Ovary (tissue), 9 donors: Measurements from ENCODE around the gene EPS8L2. TPM values are rescaled to one million over a fixed set of nuclear protein-coding genes. Genes with fewer than 3 reads are reported as not detected.

ENCODE experiments used
- DNase-seq, 5 donors: peaks; one replicate each; pipeline ENCODE4 v3.0.0-alpha.2; 2019 to 2020
- H3K27ac ChIP-seq, 2 donors: fragments of 200-600 bp; one replicate each; pipeline versions ENCODE4 v1.5.1 to v1.8.0; 2019 to 2022
- H3K27me3 ChIP-seq: fragments of 200-600 bp; one replicate; pipeline ENCODE4 v1.8.0; 2022
- H3K36me3 ChIP-seq: fragments of 200-600 bp; sonication (generic); one replicate; pipeline ENCODE4 v1.5.1; 2019
- H3K4me1 ChIP-seq: one replicate; pipeline ENCODE4 v1.8.1; 2013; ENCODE audit warnings: mild to moderate bottlenecking, moderate library complexity; ENCODE audit not compliant: insufficient read depth
- H3K4me3 ChIP-seq: fragments of 200-600 bp; sonication (generic); one replicate; pipeline ENCODE4 v1.5.1; 2017
- H3K9me3 ChIP-seq, 2 donors: fragments of 200-600 bp in 1 of 2; sonication (generic) in 1 of 2; one replicate each; pipeline versions ENCODE4 v1.5.1 to v1.8.1; 2013 to 2019; ENCODE audit warnings: mild to moderate bottlenecking in 1 of 2, moderate library complexity in 1 of 2
- EP300 ChIP-seq: sonication (generic); formaldehyde crosslinking; IDR thresholded peaks from one replicate; pipeline ENCODE4 v1.6.1; 2017; ENCODE audit warnings: antibody characterized with exemption
- POLR2A ChIP-seq: fragments of 450-650 bp; IDR thresholded peaks from one replicate; pipeline ENCODE4 v1.6.1; 2017; ENCODE audit warnings: antibody characterized with exemption, mild to moderate bottlenecking, moderate library complexity
- WGBS, 3 donors: extraction: QIAGEN DNeasy Blood & Tissue Kit in 1 of 3; methylation state at CpG; one replicate each; pipeline versions ENCODE4 v1.1.5 to v1.1.7; 2013 to 2017; 5-methylcytosine and 5-hydroxymethylcytosine counted together
- intact Hi-C, 4 donors: fragments of 100-400 bp; cut with DNase I; formaldehyde crosslinking; loops; one replicate each; pipeline versions ENCODE4 v1.11.0 to v1.15.1; 2022 to 2023
- polyA plus RNA-seq, 2 donors: library from polyadenylated mRNA; stranded (reverse); fragments of 200-250 nt in 1 of 2; fragments of 350-450 nt in 1 of 2; fragmentation: Illumina TruSeq in 1 of 2; extraction: RNeasy Lipid Tissue Mini Kit (QIAGEN cat#74804) in 1 of 2; gene quantifications; one replicate each; pipeline ENCODE4 v1.2.3, GENCODE V29; 2013 to 2014
- total RNA-seq, 7 donors: library from RNA; depleted of rRNA in 2 of 7; stranded (reverse); fragments of >200 nt in 2 of 7; fragmentation: NEBNext Ultra II Directional in 3 of 7; extraction: Animal tissue kit (Norgen Biotek cat#: 25700) in 3 of 7; gene quantifications; one replicate each; pipeline versions ENCODE4 v1.1.0 to v1.2.4, GENCODE V29; 2016 to 2023
- TF ChIP-seq, protein P1 (sequence below), 3 donors: fragments of 450-650 bp in 2 of 3; fragments of 200-600 bp in 1 of 3; IDR thresholded peaks; one replicate each; pipeline versions ENCODE4 v1.5.1 to v1.8.0; 2016 to 2022; ENCODE audit warnings: antibody characterized with exemption in 3 of 3, mild to moderate bottlenecking in 1 of 3
- donor health status: DM: no; HTN: no; CAD: no; lungs with moderate emphysema.
- donor health status: DM: no; HTN: no; CAD: no.
- donor health status: Bipolar disorder and iron deficiency.
- donor health status: DM: yes; HTN: yes; CAD: no.
- donor health status: DM: no; HTN: no; CAD: no.
- donor health status: DM: yes; HTN: yes; CAD: no.

The EPS8L2 gene
- total and polyA plus RNA-seq, 9 donors: 5.9 to 57.9 (median 33.3) TPM

DNA sequence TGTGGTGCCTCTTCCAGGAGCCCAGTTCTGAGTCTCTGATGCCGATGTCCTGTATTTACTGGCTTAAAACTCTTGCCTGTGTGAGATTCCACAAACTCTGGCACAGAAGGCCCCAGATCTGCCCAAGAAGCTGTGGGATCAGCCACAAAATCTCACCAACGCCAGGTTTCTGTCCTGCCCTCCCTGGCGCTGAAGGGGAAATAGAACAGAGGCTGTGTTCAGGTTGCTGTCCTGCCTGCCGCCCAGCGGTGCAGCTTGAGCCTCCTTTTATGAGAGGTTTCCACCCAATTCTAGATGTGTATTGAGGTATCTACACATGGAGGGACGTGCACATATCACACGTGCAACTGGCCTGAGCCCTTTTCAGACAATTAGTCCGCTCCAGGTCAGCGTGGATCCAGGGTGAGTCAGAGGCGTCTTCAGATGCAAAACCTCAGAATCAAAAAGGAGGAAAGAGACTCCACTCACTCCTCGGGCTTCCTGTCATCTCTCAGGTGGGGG lies 8.2 kb upstream of the EPS8L2 start:
- intact Hi-C loops: no loop called here
- 79 to 86% (median 81%) methylated on average over 11 of the region's 11 CpGs for WGBS, 3 donors
- DNase-seq: peak in 1 of 5 donors; percentile 22
- no peak overlapping the region for H3K4me3 ChIP-seq
- no peak for TF ChIP-seq POLR2A
- H3K27me3 ChIP-seq: no peaks in the 10 kb centered on the region
- H3K4me1 ChIP-seq: peaks cover 19% of the 10 kb centered on the region
- H3K9me3 ChIP-seq: no peaks in the 10 kb centered on the region
- H3K36me3 ChIP-seq: no peaks in the 10 kb centered on the region
- H3K27ac ChIP-seq: peak overlapping the region in 1 of 2 donors; percentile 37

DNA sequence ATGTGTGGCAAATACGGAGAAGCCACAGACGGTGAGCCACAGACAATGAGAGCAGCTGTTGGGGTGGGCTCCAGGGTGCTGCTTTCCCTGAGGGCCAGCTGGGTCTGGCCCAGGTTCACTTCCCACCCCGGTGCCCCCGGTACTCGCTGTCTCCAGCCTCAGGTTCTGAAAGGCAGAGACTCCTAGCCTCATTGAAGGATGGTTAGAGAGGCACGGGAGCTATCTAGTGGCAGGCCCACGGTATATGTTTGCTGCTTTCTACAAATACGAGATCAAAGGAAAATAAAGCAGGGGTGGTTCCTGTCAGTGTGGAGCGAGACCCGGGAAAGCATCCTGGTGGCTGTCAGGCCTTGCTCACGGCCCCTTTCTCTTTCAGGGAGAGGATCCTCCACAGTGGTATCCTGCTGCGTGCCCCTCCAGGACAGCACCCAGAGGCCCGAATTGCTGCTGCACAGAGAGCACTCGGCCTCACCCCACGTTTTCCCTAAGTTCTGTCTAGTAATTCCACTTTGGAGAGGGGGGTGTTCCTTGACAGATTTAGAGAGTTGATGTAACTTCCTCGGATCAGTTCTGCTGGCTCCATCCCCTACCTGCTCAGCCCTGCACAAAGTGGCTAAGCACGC lies 7.4 kb upstream of the EPS8L2 start:
- Histone ChIP-seq H3K9me3 (no peaks in the 10 kb centered on the region), H3K4me3 (no peak overlapping the region), H3K36me3 (no peaks in the 10 kb centered on the region), H3K27ac (no peak overlapping the region), H3K4me1 (peaks cover 24% of the 10 kb centered on the region), H3K27me3 (no peaks in the 10 kb centered on the region)
- intact Hi-C loops: no loop called here
- WGBS, 3 donors: 68 to 73% (median 73%) methylated on average over 17 of the region's 17 CpGs
- TF ChIP-seq POLR2A: no peak
- TF ChIP-seq, protein P1, sequence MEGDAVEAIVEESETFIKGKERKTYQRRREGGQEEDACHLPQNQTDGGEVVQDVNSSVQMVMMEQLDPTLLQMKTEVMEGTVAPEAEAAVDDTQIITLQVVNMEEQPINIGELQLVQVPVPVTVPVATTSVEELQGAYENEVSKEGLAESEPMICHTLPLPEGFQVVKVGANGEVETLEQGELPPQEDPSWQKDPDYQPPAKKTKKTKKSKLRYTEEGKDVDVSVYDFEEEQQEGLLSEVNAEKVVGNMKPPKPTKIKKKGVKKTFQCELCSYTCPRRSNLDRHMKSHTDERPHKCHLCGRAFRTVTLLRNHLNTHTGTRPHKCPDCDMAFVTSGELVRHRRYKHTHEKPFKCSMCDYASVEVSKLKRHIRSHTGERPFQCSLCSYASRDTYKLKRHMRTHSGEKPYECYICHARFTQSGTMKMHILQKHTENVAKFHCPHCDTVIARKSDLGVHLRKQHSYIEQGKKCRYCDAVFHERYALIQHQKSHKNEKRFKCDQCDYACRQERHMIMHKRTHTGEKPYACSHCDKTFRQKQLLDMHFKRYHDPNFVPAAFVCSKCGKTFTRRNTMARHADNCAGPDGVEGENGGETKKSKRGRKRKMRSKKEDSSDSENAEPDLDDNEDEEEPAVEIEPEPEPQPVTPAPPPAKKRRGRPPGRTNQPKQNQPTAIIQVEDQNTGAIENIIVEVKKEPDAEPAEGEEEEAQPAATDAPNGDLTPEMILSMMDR (IDR thresholded peaks at IDR 0.05): no peak
- no peak for DNase-seq

DNA sequence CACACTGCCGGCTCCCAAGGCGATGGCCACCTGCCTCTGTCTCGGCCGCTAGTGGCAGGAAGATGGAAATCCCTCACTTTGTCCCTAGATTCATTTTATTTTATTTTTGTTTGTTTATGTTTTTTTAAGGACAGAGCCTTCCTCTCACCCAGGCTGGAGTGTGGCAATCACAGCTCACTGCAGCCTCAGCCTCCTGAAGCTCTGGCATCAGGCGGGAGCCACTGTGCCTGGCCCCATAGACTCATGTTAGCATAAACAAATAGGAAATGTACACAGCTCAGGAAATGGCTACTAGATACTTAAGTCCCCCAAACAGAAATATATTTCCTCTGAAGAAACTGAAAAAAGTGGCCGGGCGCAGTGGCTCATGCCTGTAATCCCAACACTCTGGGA lies 6.9 kb upstream of the EPS8L2 start:
- WGBS, 3 donors: 94 to 96% (median 96%) methylated on average over 7 of the region's 7 CpGs
- intact Hi-C loops: no loop called here

DNA sequence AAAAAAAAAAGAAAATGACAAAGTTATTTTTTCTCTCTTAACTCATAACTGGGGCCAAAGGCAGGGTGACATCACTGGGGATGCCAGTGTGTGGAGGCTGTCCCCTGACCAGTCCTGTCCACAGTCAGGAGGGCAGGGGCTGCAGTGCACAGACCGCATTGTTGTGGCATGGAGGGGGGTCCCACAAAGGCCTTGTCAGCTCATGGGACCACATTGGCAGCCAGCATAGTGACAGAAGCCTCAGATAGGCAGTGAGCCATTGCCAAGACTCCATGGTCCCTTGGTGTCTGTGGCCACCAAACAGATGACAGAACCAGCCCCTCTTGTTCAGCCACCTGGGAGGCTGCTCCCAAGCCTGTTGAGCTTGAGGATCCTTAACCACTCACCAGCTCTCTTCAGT lies 6.3 kb upstream of the EPS8L2 start:
- 94 to 100% (median 98%) methylated on average over 1 of the region's 1 CpG for WGBS, 3 donors
- no peaks in the 10 kb centered on the region for H3K9me3 ChIP-seq
- no peak overlapping the region for H3K27ac ChIP-seq
- H3K4me3 ChIP-seq: no peak overlapping the region
- peaks cover 21% of the 10 kb centered on the region for H3K4me1 ChIP-seq
- H3K27me3 ChIP-seq: no peaks in the 10 kb centered on the region
- H3K36me3 ChIP-seq: no peaks in the 10 kb centered on the region
- no peak for DNase-seq
- TF ChIP-seq EP300 (no peak), POLR2A (no peak)
- TF ChIP-seq, protein P1 (IDR thresholded peaks at IDR 0.05): no peak
- intact Hi-C loops: no loop called here

More for the DNA sequence above, 6.9 kb upstream of the EPS8L2 start:
- no peak overlapping the region for H3K27ac ChIP-seq
- peaks cover 22% of the 10 kb centered on the region for H3K4me1 ChIP-seq
- H3K27me3 ChIP-seq: no peaks in the 10 kb centered on the region
- TF ChIP-seq EP300 (no peak), POLR2A (no peak)
- TF ChIP-seq, protein P1 (IDR thresholded peaks at IDR 0.05): no peak
- no peaks in the 10 kb centered on the region for H3K9me3 ChIP-seq
- H3K36me3 ChIP-seq: no peaks in the 10 kb centered on the region
- no peak overlapping the region for H3K4me3 ChIP-seq
- no peak for DNase-seq

DNA sequence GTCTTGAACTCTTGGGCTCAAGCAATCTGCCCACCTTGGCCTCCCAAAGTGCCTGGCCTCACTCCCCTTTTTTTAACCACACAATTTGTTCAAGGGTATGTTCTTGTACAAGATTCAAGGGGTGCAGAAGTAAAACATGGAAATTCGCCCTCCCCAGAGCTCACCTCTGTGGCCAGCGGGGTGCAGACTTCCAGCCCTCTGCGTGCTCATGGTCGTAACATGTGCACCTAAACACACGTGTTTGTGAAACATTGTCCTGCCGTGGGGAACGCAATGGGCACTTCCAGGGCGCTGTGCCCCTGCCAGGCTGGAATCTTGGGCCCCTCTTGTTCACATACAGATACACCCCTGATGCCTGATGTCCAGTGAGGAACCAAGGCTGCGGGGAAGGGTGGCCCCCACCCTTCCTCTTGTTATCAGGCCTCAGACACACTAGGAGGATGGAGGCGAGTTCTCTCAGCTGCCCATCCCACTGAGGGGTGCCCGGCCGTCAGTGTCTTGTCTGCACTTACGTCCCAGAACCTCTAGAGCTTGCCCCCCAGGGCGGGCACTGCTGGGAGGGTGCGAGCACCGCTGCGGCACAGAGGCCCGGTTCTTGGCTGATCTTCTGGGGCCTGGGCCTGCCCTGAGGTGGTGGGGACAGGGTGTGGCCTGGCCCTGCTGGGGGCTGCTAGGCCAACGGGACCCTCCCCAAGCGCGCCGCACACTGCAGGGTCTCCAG lies 4.1 kb upstream of the EPS8L2 start:
- H3K4me1 ChIP-seq: peaks cover 31% of the 10 kb centered on the region
- WGBS, 3 donors: 63 to 80% (median 71%) methylated on average over 22 of the region's 22 CpGs
- TF ChIP-seq POLR2A: no peak
- TF ChIP-seq, protein P1 (IDR thresholded peaks at IDR 0.05): no peak
- no peak for TF ChIP-seq EP300
- H3K27ac ChIP-seq: peak overlapping the region in 1 of 2 donors; percentile 43
- H3K27me3 ChIP-seq: no peaks in the 10 kb centered on the region
- intact Hi-C loops: no loop called here
- H3K9me3 ChIP-seq: no peaks in the 10 kb centered on the region
- no peak overlapping the region for H3K4me3 ChIP-seq
- H3K36me3 ChIP-seq: no peaks in the 10 kb centered on the region
- DNase-seq: peak in 1 of 5 donors; percentile 39
